Measurements from ENCODE around the gene VWA5A.
"Not testable (repeated sequence)": the region's sequence is repeated elsewhere in the genome, so short reads cannot be mapped to it uniquely, and the experiment has no call there.

VWA5A gene

DNA sequence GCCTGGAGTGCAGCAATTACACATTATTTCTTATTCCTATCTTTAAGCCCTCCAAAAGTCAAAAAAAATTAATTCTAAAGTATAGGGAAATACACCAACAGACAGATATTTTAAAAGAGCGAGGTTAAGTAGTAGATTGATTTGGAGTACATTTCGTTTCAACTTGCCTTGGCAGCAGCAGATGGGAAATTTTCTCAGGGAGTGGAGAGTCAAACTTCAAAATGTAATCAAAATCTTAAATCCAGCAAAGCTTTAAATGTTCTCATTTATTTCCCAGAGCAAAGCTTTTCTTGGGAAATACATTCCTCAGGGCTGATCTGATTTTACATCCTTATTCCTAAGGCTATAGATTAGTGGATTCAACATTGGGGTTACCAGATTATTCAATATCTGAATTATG is 21.9 kb upstream of the VWA5A start:
- no peak for DNase-seq

- DNase-seq = no peak
These were observed 20.5 kb upstream of the VWA5A start for GRCh38 chr11:124094731-124095130.

DNA sequence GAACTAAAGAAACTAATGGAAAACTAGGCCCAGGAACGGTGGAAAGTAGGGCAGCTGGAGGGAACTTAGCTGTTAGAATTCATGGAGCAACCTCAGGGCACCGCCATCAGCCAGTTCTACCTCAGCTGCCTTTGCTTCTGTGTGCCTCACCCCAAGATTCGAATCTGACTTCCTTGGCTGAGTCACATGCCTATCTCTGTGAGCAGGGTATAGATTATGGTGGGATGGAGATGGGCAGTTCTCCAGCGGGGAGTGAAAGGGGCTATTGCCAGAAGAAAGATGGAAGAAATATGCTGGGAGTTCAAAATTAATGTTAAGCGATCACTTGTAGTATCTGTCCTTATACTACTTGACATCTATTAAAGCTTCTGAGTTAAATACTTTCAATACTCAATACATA is 18.9 kb upstream of the VWA5A start:
- no peak for DNase-seq

GRCh38 chr11:124098141-124098540 is 17.1 kb upstream of the VWA5A start:
- DNase-seq = no peak

DNA sequence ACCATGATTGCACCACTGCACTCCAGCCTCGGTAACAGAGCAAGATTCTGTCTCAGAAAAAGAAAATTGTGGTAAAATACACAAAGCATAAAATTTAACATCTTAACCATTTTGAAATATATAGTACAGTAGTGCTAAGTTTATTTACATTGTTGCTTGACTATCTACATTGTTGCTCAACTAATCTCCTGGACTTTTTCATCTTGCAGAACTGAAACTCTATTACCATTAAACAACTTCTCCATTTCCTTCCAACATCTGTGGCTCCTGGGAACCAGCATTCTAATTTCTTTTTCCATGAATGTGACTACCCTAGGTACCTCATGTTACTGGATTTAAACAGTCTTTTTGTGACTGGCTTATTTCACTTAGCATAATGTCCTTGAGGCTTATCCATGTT is 13.5 kb upstream of the VWA5A start:
- no peak for DNase-seq

DNA sequence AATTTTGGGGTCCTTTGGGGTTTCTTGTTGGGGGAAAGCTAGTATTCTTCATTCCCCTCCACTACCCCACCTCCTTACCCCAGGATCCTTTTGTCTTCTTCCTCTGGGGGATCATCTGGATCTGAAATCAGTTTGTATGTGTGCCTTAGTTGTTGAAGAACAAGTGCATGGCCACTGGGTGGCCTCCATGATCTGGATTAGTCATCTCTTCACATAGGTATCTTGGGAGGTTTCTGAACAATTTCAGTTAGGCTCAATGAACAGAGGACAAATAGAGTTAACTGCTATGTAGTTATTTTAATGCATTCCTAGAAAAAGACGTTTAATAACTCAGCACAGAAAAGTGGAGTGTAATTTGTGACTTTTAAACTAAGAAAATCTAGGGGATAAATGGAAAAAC is 7.1 kb upstream of the VWA5A start:
- no peak for DNase-seq

DNA sequence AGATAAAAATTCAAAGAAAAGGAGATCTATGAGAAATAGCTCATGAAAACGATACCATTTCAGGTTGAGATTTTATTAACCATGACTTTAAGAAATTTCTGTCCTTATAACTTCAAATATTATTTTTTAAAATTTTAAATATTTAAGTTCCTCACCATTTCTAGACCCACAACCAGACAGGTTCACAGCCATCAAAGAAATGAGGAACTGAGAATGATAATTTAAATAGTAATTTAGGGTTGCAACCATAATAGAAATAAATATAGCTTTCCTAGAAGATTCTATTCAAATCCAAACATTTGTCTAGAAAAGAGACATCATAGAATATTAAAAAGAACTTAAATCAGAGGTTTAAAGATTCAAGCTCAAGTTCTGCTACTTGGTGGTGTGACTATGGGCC is 5.9 kb upstream of the VWA5A start:
- DNase-seq = no peak

DNA sequence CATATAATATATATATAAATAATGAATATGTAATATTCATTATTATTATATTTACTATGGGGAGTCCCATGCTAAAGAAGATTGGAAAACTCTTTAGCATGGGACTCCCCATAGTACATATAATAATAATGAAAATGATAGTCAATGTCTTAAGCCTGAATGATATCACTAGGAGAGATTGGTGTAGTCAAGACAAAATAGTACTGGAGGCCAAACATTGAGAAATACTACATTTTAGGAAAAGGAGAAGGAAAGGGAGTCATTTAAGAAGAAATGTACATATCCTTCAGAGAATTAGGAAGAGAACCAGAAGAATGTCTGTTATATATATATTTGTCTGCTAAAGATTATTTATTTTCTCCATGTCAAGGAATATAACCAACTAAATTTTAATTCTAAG is 5.0 kb upstream of the VWA5A start:
- DNase-seq = no peak

- no peak for DNase-seq
These were observed 1.4 kb upstream of the VWA5A start for GRCh38 chr11:124113890-124114289.

DNA sequence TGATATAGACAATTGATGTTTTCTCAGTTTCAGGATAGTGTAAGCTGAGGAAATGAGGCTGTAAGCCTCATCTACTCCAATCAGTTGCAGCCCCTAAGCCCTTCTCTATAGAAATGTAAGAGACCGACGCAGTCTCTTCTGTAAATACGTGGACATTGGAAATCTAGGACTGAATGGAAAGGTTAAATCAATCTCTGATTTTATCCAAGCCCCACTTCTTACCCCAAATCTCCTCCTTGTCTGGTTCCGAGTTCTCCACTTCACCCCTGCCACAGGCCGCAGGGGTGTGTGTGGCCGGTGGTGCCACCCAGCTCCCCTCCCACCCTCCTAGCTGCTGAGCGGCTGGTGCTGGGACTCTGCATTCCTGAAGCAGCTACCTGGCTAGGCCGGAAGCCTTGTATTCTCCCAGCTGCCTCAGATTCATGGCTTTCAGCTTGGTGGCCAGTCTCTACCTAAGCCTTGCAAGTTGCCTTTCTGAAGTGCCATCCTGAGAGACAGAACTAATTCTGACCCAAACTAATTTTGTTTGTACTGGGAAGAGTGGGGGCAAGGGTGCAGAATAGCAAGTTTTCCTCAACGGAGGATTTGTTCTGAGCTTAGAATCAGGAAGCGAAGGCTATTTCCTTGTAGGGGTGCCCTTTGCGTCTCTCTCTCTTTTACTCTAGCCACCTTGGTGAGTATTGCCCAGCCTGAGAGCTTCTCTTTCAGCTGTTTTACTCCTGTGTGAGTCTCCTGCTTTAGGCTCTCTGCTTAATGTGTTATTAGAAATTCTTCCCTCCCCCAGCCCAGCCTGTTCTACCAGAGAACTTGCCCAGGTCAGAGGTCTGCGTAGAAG is 749 bp downstream of the VWA5A start:
- DNase-seq = no peak

DNA sequence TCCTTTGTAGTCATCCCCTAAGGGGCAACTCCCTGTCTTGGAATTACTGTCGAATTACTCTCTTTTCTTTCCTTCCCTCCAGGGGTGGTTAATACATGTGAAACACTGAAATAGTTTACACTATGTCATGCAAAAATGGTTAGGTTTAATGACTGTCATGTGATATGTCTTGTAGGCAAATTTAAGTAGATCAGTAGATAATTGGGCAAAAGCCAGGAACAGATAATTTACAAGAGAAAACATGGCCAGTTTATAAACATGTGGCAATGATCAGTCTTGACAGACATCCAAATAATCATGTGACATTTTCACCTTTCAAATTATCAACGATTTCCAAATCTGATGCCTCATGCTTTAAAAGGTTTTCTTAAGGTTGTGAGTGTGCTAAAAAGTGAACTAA is 3.9 kb downstream of the VWA5A start:
- no peak for DNase-seq

- no peak for DNase-seq
These were observed 5.6 kb downstream of the VWA5A start for GRCh38 chr11:124120891-124121290.

- DNase-seq = no peak
These were observed 6.9 kb downstream of the VWA5A start for GRCh38 chr11:124122123-124122522.

- DNase-seq = no peak
These were observed 8.4 kb downstream of the VWA5A start for GRCh38 chr11:124123622-124124021.

DNA sequence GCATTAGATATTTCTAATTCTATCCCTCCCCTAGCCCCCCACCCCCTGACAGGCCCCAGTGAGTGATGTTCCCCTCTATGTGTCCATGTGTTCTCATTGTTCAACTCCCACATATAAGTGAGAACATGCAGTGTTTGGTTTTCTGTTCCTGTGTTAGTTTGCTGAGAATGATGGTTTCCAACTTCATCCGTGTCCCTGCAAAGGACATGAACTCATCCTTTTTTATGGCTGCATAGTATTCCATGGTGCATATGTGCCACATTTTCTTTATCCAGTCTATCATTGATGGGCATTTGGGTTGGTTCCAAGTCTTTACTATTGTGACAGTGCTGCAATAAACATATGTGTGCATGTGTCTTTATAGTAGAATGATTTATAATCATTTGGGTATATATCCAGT is 11.9 kb downstream of the VWA5A start:
- DNase-seq = not testable (repeated sequence)

GRCh38 chr11:124143034-124143433 is 27.8 kb downstream of the VWA5A start:
- DNase-seq = no peak

- DNase-seq = no peak
These were observed 32.7 kb downstream of the VWA5A start for GRCh38 chr11:124147951-124148350.

GRCh38 chr11:124150684-124151083 is 35.4 kb downstream of the VWA5A start:
- DNase-seq = no peak

DNA sequence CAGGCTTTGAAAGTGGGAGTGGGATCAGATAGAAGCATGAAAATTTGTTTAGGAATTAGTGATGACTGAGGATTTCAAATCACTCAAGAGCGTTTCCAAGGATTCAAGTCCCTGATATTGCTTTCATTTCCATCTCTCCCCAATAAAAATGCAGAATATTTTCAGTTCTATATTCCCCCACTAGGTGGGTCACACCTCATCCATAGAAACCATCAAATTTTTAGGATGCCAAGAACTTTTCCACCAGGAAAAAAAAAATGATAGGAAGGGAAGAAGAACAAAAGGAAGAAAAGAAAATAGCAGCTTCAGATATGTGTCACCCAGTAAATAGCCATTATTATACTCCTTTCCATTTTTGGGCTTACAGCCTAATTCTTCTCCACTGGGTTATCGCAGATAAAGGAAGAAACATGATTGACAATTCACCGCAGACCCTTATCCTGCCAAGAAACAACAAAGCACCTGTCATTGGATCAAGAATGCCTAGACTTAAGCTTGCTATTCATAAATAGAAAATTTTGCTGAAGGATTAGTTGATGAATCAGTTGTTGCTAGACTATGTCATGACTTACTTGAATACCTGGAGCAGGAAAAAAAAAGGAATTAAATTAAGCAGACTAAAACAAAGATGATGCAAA is 37.6 kb downstream of the VWA5A start:
- no peak for DNase-seq

DNA sequence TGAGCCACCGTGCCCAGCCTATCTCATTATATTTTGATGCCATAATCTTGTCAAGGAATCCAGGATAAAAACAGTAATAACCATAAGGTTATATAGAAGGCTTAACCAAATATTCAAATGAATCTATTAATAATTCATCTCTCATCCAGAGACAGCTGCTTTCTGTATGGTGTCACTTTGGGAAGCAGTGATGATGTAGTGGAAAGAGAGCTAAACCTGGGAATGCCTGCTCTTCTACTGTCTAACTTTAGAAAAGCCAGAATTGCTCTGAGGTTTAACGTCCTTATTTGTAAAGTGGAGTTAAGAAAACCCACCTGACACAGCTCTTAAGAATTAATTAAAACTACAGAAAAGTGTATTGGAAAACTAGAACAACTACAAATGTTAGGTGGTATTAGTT is 38.6 kb downstream of the VWA5A start:
- no peak for DNase-seq

- DNase-seq = no peak
These were observed 44.2 kb downstream of the VWA5A start for GRCh38 chr11:124159481-124159880.

DNA sequence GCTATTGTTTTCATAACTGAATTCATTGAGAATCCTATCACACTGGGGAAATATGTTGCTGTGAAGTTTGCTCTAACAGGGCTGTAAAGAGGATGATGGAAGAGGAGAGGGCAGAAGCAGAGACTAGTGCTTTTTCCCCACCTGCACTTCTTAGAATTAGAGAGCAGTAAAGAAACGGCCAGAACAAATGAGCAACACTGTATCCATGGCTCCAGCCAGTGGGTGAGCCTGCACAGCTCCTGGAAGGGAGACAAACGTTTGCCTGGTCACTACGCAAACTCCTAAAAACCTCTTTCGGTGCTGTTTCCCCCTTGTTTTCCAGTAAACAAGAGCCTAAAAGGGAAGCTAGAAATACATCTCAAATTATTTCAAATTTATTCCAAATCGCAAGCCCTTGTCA is 45.7 kb downstream of the VWA5A start:
- no peak for DNase-seq

- DNase-seq = no peak
These were observed 52.6 kb downstream of the VWA5A start for GRCh38 chr11:124167826-124168231.

- no peak for DNase-seq
These were observed 53.5 kb downstream of the VWA5A start for GRCh38 chr11:124168796-124169195.

- DNase-seq = not testable (repeated sequence)
These were observed 55.1 kb downstream of the VWA5A start for GRCh38 chr11:124170315-124170714.

Measured in stimulated activated naive CD4-positive, alpha-beta T cell treated with Interleukin-2 at 50 U/mL for 16 hours (primary cell).